AG09319 (cell line): ENCODE results near the gene LRRC49.

ENCODE experiments used
- DNase-seq: peaks from one replicate; pipeline ENCODE4 v3.0.0-alpha.2; 2010; ENCODE audit warnings: low read depth; ENCODE audit errors: extremely low read depth
- TF ChIP-seq, protein P1 (sequence below): IDR thresholded peaks from 2 replicates; pipeline ENCODE4 v1.5.1; 2011; ENCODE audit warnings: low read depth, mild to moderate bottlenecking, inconsistent platforms, low read length, moderate library complexity

The LRRC49 gene

GRCh38 chr15:71060983-71061382 lies 168.4 kb downstream of the LRRC49 start:
- TF ChIP-seq, protein P1, sequence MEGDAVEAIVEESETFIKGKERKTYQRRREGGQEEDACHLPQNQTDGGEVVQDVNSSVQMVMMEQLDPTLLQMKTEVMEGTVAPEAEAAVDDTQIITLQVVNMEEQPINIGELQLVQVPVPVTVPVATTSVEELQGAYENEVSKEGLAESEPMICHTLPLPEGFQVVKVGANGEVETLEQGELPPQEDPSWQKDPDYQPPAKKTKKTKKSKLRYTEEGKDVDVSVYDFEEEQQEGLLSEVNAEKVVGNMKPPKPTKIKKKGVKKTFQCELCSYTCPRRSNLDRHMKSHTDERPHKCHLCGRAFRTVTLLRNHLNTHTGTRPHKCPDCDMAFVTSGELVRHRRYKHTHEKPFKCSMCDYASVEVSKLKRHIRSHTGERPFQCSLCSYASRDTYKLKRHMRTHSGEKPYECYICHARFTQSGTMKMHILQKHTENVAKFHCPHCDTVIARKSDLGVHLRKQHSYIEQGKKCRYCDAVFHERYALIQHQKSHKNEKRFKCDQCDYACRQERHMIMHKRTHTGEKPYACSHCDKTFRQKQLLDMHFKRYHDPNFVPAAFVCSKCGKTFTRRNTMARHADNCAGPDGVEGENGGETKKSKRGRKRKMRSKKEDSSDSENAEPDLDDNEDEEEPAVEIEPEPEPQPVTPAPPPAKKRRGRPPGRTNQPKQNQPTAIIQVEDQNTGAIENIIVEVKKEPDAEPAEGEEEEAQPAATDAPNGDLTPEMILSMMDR, result no peak

DNA sequence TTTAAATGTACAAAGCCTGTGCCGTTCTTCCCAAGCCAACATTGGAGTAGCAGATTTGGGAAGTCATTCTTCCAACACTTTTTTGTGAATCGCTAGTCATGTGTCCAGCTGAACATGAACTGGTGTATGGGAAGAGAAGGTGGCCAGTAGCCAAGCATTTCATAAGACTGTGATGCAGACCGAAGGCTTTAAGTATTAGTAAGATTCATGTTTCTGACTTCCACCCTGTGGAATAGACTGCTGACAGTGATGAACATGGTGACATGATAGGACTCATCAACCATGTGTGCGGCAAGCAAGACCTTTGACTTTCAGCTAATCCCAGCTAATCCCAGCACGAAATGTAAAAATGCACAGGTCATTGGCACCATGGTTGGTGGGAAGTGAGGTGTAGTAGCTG lies 174.4 kb downstream of the LRRC49 start:
- TF ChIP-seq, protein P1, result no peak
- no peak for DNase-seq

More at GRCh38 chr15:71060983-71061382, 168.4 kb downstream of the LRRC49 start:
- no peak for DNase-seq

DNA sequence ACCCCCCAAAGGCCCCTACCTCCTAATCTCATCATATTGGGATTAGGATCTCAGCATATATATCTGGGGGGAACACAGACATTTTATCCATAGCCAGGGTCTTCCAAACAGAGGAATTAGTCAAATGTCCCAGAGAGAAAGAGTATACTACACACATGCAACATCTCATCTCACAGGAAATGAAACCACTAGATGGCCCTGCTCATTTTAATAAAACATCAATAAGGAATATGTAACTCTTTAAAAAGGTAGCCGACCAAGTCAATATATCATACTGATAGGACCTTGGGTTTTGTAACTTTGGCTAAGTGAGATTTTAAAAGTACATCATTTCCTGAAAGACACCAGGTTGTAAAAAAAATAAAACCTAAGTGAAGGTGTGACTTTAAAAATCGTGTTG lies 177.1 kb downstream of the LRRC49 start:
- DNase-seq, result no peak
- TF ChIP-seq, protein P1, result no peak

DNA sequence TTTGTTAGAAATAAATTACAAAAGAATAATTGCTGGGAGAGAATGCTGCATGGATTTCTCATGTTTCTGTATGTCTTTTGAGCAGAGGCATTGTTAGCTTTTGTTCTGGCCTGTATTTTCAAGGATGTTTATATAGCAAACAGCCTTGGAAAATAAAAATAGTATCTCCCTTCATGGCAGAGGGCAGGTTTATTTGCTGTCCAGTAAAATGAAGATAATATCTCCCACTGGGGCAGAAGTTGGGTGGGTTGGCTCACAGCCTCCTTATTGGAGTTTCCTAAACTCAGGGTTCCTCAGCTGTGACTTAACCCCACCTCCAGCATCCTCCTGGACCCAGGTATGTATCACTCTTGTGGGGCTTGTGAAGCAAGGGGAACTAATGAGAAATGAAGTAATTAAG lies 178.9 kb downstream of the LRRC49 start:
- TF ChIP-seq, protein P1, result no peak
- DNase-seq, result no peak

GRCh38 chr15:71072423-71072822 lies 179.8 kb downstream of the LRRC49 start:
- TF ChIP-seq, protein P1, result no peak

DNA sequence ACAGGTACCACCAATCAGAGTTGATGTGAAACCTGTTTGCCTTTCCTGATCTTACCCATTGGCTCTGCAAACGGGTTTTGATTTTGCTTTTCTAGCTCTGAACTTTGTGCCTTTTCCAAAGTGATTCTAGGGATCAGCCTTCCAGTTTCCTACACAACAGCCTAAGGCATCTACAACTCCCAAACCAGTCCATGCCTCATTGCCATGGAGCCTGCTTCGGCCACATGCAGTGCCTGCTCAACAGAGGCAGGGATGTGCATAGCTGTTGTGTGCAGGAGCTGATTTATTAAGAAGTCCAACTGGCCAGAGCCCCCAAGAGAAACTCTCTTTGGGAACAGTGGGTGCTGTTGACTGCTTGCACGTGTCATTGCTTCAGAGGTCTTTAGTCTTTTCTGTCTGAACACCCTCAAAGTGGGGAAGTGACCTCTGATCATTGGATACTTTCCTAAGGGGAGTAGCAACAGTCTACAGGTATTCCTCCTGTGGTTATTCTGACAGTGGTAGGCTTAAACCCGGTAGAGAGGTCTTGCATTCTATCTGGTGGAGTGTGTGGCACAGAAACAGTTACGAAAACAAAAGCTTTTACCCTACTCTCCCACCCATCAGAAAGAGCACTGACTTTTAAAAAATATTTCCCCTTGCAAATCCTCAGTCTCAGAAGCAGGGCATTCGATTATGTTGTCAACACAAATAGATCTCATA lies 186.0 kb downstream of the LRRC49 start:
- no peak for DNase-seq
- TF ChIP-seq, protein P1, result no peak

More at GRCh38 chr15:71072423-71072822, 179.8 kb downstream of the LRRC49 start:
- no peak for DNase-seq

DNA sequence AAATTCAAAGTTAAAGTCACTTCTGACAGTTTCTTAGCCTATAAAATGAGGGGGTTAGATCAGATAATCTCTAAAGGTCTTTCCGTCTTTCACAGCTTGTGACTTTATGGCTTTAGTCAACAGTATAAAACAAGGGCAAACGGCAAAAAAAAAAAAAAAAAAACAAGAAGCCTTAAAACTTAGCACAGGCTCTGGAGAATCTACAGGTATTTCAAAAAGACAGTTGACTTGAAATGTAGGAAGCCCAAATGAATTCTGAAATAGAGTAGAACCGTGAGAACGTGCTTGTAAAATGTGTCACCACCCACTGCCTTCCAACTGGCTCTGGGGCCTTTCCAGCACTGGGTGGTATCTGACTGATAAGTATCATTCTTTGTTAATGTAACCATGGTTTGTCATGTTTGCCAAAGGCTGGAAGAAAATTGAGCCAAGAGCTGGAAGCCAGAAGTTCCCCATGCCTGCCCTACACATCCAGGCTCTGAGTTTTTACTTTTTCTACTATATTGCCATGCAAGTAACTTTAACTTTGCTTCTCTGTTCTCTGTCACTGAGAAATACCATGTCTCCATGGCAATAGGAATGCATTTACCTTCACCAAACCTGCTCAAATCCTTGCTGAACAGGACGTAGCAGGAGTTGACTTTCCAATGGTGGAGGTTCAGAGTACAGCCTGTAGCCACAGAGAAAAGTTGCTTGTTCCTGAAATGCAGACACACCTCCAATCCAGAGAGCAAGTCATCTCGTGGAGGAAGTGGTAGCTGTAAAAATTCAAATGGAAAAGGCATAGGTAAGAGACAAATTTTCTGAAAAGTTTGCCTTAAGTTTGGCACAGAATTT lies 186.8 kb downstream of the LRRC49 start:
- peak; percentile 70 for DNase-seq
- TF ChIP-seq, protein P1, result no peak
